ENCODE results near the gene ITM2B.

The ITM2B gene

GRCh38 chr13:48230541-48230940, 2.5 kb upstream of the ITM2B start:
- no peak overlapping the region for H3K4me3 ChIP-seq
- no peak for DNase-seq (ENCODE audit: low spot score)
- no peak for TF ChIP-seq CTCF (IDR thresholded peaks at IDR 0.05)
- no peak overlapping the region for H3K27ac ChIP-seq

GRCh38 chr13:48231080-48231479, 1.9 kb upstream of the ITM2B start:
- Histone ChIP-seq H3K4me3 (peak overlapping the region; percentile 12), H3K27ac (peak overlapping the region; percentile 99 to 100)
- no peak for TF ChIP-seq CTCF (IDR thresholded peaks at IDR 0.05)
- DNase-seq (ENCODE audit: low spot score): no peak

- H3K27ac ChIP-seq: peak overlapping the region; percentile 99 to 100
- peak overlapping the region; percentile 91 for H3K4me3 ChIP-seq
- DNase-seq (ENCODE audit: low spot score): no peak
- no peak for TF ChIP-seq CTCF (IDR thresholded peaks at IDR 0.05)
Observed at GRCh38 chr13:48231933-48232332, 1.1 kb upstream of the ITM2B start.

GRCh38 chr13:48232420-48233045, 473 bp upstream of the ITM2B start:
- DNase-seq (ENCODE audit: low spot score): no peak
- TF ChIP-seq CTCF (IDR thresholded peaks at IDR 0.05): no peak
- peak overlapping the region; percentile 99 to 100 for H3K27ac ChIP-seq
- H3K4me3 ChIP-seq: peak overlapping the region; percentile 91

GRCh38 chr13:48233889-48234488, 983 bp downstream of the ITM2B start:
- H3K4me3 ChIP-seq: peak overlapping the region; percentile 91
- H3K27ac ChIP-seq: peak overlapping the region; percentile 99 to 100
- no peak for DNase-seq (ENCODE audit: low spot score)
- TF ChIP-seq CTCF (IDR thresholded peaks at IDR 0.05): no peak

GRCh38 chr13:48234566-48235340, 1.7 kb downstream of the ITM2B start:
- Histone ChIP-seq H3K4me3 (peak overlapping the region; percentile 91), H3K27ac (peak overlapping the region; percentile 99 to 100)
- DNase-seq (ENCODE audit: low spot score): no peak
- no peak for TF ChIP-seq CTCF (IDR thresholded peaks at IDR 0.05)
